ENCODE results near the gene SRPRA. TPM values are rescaled to one million over a fixed set of nuclear protein-coding genes. Genes with fewer than 3 reads are reported as not detected.

SRPRA gene
- total RNA-seq, 1 experiment from 2014 or later, result 64.3 TPM

- WGBS (ENCODE audit: extremely low coverage, insufficient read length, low lambda C conversion rate), result no CpG with 5 or more reads among the region's 61 CpGs
- Mint-ChIP-seq H3K4me3 (peak within 1 kb of the TSS; percentile 81 to 88), H3K4me1 (peaks cover 10 to 18% of the 10 kb centered on the region in 2 experiments)
These were observed 35.1 kb upstream of the SRPRA start, which contains the start of gene DCPS for GRCh38 chr11:126303623-126304456. DCPS (plus strand) TSS chr11:126304060; CDS start chr11:126304081, 21 bp downstream.

More at GRCh38 chr11:126303623-126304456, 35.1 kb upstream of the SRPRA start, which contains the start of gene DCPS:
- no peak within 1 kb of the TSS for H3K4ac ChIP-seq (ENCODE audit: low read depth, low read length)
- no peak within 1 kb of the TSS for H2BK20ac ChIP-seq (ENCODE audit: low read depth, low read length, poor library complexity, severe bottlenecking)
- H3K79me2 ChIP-seq (ENCODE audit: insufficient read depth, low read length), result no peaks in the 10 kb centered on the region
- no peak within 1 kb of the TSS for H4K8ac ChIP-seq (replicated peaks; ENCODE audit: insufficient read length, low read depth, low read length)
- no peak within 1 kb of the TSS for H3K23ac ChIP-seq (ENCODE audit: insufficient read length, low read depth, low read length)
- H3K9me3 Mint-ChIP-seq, result no peaks in the 10 kb centered on the region
- H4K5ac ChIP-seq (ENCODE audit: insufficient read length, low read depth, low read length), result no peak within 1 kb of the TSS
- DNase-seq, result peak; percentile 95
- peaks cover 14 to 43% (median 32%) of the 10 kb centered on the region in 3 experiments; a peak in 6 of 7 replicates for H3K36me3 Mint-ChIP-seq (ENCODE audit: insufficient read depth in 1 of 3, low read depth in 3 of 3)
- H3K9me3 ChIP-seq (ENCODE audit: control insufficient read depth, low read depth, low read length), result no peaks in the 10 kb centered on the region
- no peaks in the 10 kb centered on the region for H3K27me3 ChIP-seq (ENCODE audit: insufficient read depth, low read length)
- no peak within 1 kb of the TSS for H2BK5ac ChIP-seq (ENCODE audit: insufficient read length, low read length)
- no peak within 1 kb of the TSS for H2BK15ac ChIP-seq (ENCODE audit: low read depth, low read length)
- no peak within 1 kb of the TSS for H3T11ph ChIP-seq (ENCODE audit: low read length)
- no peak for TF ChIP-seq CTCF (conservative IDR thresholded peaks at IDR 0.05)
- peak within 1 kb of the TSS; percentile 95 to 98 (median 97) for H3K27ac Mint-ChIP-seq
- H3K56ac ChIP-seq (ENCODE audit: insufficient read length, low read depth, low read length), result no peak within 1 kb of the TSS
- peaks cover 7% of the 10 kb centered on the region for H3K23me2 ChIP-seq (ENCODE audit: insufficient read length, low read depth, low read length, poor library complexity, severe bottlenecking)
- H3K27me3 Mint-ChIP-seq (ENCODE audit: low read depth), result no peaks in the 10 kb centered on the region
- H3K18ac ChIP-seq (ENCODE audit: insufficient read length, low read depth, low read length), result peak within 1 kb of the TSS; percentile 66
- H3K14ac ChIP-seq (ENCODE audit: insufficient read depth, low read length), result peak within 1 kb of the TSS; percentile 85
- peak within 1 kb of the TSS; percentile 74 for H3K4me2 ChIP-seq (ENCODE audit: insufficient read depth, insufficient read length, low read length)
- H3K27ac ChIP-seq (ENCODE audit: insufficient read length, low read depth, low read length), result no peak within 1 kb of the TSS
- H2BK12ac ChIP-seq (ENCODE audit: insufficient read length, low read depth, low read length), result no peak within 1 kb of the TSS
- no peaks in the 10 kb centered on the region for H3K79me1 ChIP-seq (ENCODE audit: insufficient read depth, low read depth, low read length, poor library complexity, severe bottlenecking)
- no peak within 1 kb of the TSS for H2AFZ ChIP-seq (ENCODE audit: low read length)
- no peaks in the 10 kb centered on the region for H4K20me1 ChIP-seq (ENCODE audit: control insufficient read depth, insufficient read depth, insufficient read length)
- H2AK5ac ChIP-seq (ENCODE audit: insufficient read length, low read length), result no peak within 1 kb of the TSS
- H3K4me1 ChIP-seq (ENCODE audit: insufficient read depth, low read length), result peaks cover 3% of the 10 kb centered on the region; the same call in 1 of the 2 replicates
- no peak within 1 kb of the TSS for H2BK120ac ChIP-seq (ENCODE audit: low read depth, low read length, poor library complexity, severe bottlenecking)
- H4K91ac ChIP-seq (ENCODE audit: insufficient read length, low read depth, low read length), result no peak within 1 kb of the TSS
- H3K9ac ChIP-seq (ENCODE audit: extremely low read depth, insufficient read length, low read length), result peak within 1 kb of the TSS; percentile 77
